ENCODE data around the gene MRTO4.
"Not testable (repeated sequence)": the region's sequence is repeated elsewhere in the genome, so short reads cannot be mapped to it uniquely, and the experiment has no call there.

MRTO4 gene

GRCh38 chr1:19229229-19229628 is 22.4 kb upstream of the MRTO4 start:
- no peak for DNase-seq

GRCh38 chr1:19229828-19230325 is 21.7 kb upstream of the MRTO4 start:
- DNase-seq, result no peak

- DNase-seq, result not testable (repeated sequence)
Observed at GRCh38 chr1:19231736-19232523, 19.7 kb upstream of the MRTO4 start.

- DNase-seq, result no peak
Observed at GRCh38 chr1:19232524-19232846, 19.1 kb upstream of the MRTO4 start.

DNA sequence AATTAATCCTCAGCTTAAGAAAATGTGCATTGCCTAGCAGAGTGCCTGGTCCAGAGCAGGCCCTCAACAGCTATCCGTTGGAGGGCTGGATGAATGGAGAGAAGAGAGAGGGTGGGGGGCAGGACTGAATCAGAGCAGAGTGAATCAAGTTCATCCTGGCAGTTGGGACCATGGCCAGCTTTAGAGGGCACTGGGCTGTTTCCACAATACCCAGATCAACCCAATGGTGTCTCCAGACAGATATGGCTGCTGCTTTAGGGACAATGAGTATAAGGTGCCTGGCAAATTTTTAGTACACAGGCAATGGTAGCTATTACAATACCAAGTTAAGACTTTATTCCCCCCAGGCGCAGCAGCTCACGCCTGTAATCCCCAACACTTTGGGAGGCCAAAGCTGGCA is 17.4 kb upstream of the MRTO4 start:
- DNase-seq, result no peak

DNA sequence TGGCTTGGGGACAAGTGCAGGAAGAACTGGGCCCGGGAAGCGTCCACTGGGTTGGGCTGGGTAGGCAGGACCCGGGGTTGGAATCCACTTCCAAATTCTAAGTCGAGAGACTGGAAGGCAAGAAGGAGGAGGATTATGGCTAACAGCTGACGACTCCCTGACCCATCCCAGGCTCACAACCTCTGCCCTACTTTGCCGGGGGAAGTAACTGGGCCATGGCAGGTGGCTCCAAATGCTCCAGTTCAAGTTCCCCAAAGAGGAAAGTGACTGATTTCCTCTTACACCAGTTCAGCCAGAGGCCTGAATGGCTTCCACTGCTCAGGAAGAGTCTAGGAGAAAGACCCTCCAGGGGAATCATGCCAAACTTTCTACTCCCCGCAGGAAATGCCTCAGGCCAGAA is 11.7 kb upstream of the MRTO4 start:
- no peak for DNase-seq

DNA sequence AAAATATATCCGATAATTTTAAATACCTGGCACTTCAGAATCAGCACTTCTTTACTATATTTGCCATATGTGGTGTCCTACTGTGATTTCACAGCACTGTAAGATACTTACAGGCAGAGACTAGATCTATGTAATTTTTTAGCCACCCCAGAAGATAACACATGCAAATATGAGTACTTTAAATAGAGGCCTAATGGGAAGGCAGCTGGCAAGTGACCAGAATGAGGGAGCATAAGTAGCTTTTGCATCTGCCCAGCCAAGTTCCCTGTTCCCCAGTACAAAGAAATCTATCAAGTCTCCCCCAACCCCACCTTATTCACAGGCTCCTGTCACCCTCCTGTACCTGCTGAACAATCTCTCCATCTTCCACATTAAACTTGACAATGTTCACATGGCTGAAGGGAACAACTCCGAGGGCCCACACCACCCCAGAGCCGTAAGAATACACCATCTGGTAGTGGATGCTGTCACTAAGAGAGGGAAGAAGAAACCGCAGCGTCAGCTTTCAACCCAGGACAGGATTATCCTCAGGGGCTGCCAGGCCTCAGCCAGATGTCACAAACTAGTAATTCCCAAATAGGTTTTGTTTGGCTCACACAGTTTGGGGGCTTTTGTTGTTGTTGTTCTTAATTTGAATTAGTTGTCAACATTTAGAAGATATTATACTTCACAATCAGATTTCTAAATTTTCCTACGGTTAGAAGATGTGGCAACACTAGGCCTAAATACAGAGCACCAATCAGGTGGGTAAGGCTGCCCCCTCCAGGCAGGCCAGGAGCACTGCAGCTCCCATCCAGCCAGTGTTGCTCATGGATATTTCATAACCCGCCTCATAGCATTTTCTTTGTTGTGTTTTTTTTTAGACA is 10.7 kb upstream of the MRTO4 start:
- peak; percentile 72 for DNase-seq

- DNase-seq, result no peak
Observed at GRCh38 chr1:19250629-19251304, 838 bp upstream of the MRTO4 start.

GRCh38 chr1:19254416-19254815 is 2.8 kb downstream of the MRTO4 start:
- no peak for DNase-seq

DNA sequence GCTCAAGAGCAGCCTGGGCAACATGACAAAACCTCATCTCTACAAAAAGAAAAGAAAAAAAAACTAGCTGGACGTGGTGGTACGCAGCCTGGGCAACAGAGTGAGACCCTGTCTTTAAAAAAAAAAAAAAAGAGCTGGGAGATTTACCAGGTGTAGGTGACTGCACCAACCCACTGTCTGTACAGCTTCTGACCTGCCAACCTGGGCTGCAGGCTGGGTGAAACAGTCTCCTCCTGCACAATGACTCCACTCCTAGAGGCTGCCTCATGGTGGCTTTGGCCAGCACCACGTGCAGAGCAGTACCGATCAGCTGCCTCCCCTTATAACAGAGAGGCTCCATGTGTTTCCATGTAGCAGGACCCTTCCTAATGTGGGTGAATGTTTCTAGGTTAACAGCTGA is 3.7 kb downstream of the MRTO4 start:
- DNase-seq, result no peak

- DNase-seq, result not testable (repeated sequence)
Observed at GRCh38 chr1:19256301-19256700, 4.7 kb downstream of the MRTO4 start.

GRCh38 chr1:19257178-19257914 is 5.7 kb downstream of the MRTO4 start:
- DNase-seq, result peak; percentile 13

DNA sequence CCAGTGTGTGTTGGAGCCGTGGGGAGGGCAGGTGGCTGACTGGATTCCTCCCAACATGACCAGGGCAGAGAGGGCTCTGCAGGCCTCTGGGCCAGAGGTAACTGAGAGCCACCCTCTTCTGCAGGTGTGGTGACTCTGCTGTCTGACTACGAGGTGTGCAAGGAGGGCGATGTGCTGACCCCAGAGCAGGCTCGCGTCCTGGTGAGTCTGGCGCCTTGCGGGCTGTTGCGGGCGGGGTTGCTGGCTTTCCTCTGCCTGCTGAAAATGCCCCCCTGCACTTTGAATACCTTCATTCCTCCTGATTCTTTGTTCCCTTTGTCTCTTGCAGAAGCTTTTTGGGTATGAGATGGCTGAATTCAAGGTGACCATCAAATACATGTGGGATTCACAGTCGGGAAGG is 6.7 kb downstream of the MRTO4 start:
- DNase-seq, result no peak

DNA sequence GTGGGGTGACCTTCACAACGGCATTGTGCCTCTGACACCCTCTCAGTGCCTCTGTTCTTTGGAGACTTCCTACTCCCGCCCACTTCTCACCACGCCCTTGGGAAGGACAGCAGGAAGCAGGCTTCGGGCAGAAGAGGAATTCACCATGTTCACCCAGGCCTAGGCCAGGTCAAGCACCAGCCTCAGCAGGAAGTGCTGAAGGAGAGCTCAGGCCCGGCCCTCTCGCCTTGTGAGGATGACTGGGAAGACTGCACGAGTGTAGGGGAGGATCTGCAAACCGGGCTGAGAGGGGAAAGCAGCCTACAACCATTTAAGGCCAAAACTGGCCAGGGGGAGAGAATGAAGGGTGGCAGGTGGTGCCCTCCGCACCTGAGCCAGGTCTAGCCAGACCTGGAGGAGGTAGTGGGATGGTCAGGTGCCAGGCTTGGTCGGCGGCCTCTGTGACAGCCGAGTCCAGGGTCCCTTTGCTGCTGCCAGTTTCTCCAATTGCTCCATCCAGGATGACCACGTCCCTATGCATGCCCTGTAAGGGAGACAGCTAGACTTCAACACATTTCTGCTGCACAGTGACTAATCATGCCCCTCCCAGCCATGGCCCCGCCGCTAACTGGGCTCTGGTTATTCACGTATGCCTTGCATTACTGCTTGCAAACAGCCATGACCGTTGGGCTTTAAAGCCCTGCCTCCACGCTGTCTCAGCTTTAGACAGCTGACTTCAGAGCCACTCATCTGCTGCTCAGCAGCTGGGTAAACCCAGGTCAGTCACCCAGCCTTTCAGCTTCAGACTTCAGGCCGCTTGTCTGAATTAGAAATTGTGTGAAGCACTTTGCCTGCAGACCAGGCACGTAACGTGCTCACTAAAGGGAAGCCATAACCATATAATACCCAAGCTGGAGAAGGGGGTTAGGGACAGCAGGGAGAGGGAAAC is 8.9 kb downstream of the MRTO4 start:
- DNase-seq, result no peak

DNA sequence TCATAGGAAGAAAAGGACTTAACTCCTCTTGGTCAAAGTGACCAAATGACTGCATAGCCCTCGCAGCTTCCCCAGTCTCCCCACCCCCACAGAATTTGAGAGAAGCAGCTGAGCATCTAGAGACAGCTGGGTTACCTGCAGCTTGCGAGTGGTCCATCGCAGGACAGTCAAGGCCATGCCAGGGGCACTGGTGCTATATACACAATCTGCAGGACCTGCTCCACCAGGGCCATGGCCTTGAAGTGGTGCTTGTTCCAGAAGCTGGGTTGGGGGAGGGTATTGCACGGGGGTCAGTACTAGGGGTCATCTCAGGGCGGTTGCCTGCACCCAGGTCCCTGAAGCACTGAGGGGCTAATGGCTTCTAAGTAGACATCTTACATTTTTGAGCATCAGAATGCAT is 10.4 kb downstream of the MRTO4 start:
- DNase-seq, result no peak

DNA sequence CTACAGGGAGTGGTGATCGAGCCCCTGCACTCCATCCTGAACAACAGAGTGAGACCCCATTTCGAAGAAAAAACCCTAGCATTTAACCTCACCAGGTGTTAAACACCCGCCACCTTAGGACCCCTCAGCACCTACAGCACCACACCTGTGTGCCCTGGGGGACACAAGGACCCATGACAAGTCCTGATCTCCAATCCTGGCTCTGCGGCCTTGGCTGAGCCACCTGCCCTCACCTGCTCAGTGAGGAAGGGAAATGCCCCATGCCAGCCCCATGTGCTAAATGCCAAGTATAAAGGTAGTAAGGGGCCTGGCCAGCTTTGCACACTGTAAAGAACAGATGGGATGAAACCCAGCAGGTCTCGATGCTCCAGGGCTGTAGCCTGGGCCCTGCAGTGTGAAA is 11.1 kb downstream of the MRTO4 start:
- DNase-seq, result no peak

DNA sequence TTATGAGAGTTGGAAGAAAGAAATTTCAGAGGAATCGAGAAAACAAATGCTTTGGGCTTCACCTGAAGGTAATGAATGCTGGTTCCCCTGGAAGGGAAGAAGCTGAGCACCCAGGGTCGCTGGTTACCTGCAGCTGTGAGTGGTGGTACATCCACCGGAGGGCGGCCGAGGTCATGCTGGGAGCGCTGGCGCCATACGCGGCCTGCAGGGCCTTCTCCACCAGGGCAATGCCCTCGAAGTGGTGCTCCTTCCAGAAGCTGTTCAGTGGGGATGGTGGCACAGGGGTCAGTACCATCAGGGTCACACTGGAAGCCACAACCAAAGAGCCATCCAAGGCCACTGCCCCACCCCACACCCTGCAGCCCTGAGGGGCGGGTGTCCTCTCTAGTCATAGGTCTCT is 16.8 kb downstream of the MRTO4 start:
- DNase-seq, result no peak

GRCh38 chr1:19269427-19270342 is 18.1 kb downstream of the MRTO4 start:
- not testable (repeated sequence) for DNase-seq

GRCh38 chr1:19270343-19270730 is 18.7 kb downstream of the MRTO4 start:
- DNase-seq, result not testable (repeated sequence)

DNA sequence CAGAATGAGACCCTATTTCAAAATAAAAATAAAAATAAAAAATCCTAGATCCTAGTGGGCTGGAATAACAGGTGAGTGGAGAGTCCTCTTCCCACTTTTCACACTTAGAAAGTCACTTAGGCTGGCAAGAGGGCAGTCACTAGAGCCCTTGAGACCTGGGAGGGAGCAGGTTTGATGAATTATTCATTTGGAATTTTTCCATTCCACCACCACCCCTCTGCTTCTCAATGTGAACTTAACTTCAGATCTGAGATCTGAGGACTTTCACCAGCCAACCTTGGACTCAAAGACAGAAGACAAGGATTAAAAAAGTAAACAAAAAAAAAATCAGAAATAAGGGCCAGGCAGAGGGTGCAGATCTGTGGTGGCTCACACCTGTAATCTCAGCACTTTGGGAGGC is 20.5 kb downstream of the MRTO4 start:
- DNase-seq, result no peak
